CD14-positive monocyte (primary cell): ENCODE results near the gene PARP15. TPM values are rescaled to one million over a fixed set of nuclear protein-coding genes. Genes with fewer than 3 reads are reported as not detected.

Source experiments
- DNase-seq, 3 donors: peaks; one replicate each; pipeline ENCODE4 v3.0.0-alpha.2; 2011 to 2022
- H2AFZ ChIP-seq: 2 replicates; pipeline ENCODE4 v1.6.0; 2012; ENCODE audit warnings: mild to moderate bottlenecking, low read depth, low read length, inconsistent platforms; ENCODE audit not compliant: insufficient read depth, poor library complexity, severe bottlenecking
- H3K27ac ChIP-seq, 2 donors: 1 replicate in 1 of 2; 2 replicates in 1 of 2; pipeline ENCODE4 v1.5.1; 2012 to 2013; ENCODE audit warnings: low read length in 2 of 2, control low read depth in 1 of 2, inconsistent platforms in 1 of 2, low read depth in 1 of 2, mild to moderate bottlenecking in 1 of 2
- H3K27me3 ChIP-seq, 2 donors: one replicate each; pipeline versions ENCODE4 v1.6.0 to v1.6.1; 2011 to 2013; ENCODE audit warnings: low read length in 2 of 2; ENCODE audit not compliant: control insufficient read depth in 2 of 2, insufficient read depth in 2 of 2
- H3K36me3 ChIP-seq, 2 donors: replicated peaks in 1 of 2; 1 replicate in 1 of 2; 2 replicates in 1 of 2; pipeline versions ENCODE4 v1.5.1 to v1.6.1; 2012 to 2013; ENCODE audit warnings: low read length in 2 of 2, control low read depth in 1 of 2, inconsistent platforms in 1 of 2, mild to moderate bottlenecking in 1 of 2; ENCODE audit not compliant: insufficient read depth in 2 of 2, control insufficient read depth in 1 of 2
- H3K4me1 ChIP-seq, 2 donors: 1 replicate in 1 of 2; 2 replicates in 1 of 2; pipeline versions ENCODE4 v1.5.1 to v1.6.1; 2012 to 2013; ENCODE audit warnings: low read length in 2 of 2, control low read depth in 1 of 2, inconsistent platforms in 1 of 2, mild to moderate bottlenecking in 1 of 2, moderate library complexity in 1 of 2; ENCODE audit not compliant: insufficient read depth in 2 of 2, control insufficient read depth in 1 of 2
- H3K4me2 ChIP-seq: replicated peaks from 2 replicates; pipeline ENCODE3; 2012; ENCODE audit warnings: low read length, moderate library complexity, mild to moderate bottlenecking; ENCODE audit not compliant: poor library complexity, severe bottlenecking; ENCODE audit errors: extremely low read depth
- H3K4me3 ChIP-seq, 3 experiments: fragments of 200-600 bp in 1 of 3; sonication (generic) in 1 of 3; replicated peaks in 1 of 3; 1 replicate in 2 of 3; 2 replicates in 1 of 3; pipeline ENCODE4 v1.5.1; 2011 to 2013; ENCODE audit warnings: low read length in 3 of 3, mild to moderate bottlenecking in 3 of 3, control low read depth in 2 of 3, low read depth in 2 of 3, inconsistent platforms in 1 of 3, moderate library complexity in 1 of 3
- H3K79me2 ChIP-seq: 2 replicates; pipeline ENCODE4 v1.6.0; 2012; ENCODE audit warnings: mild to moderate bottlenecking, control low read depth, inconsistent platforms, low read length, moderate library complexity; ENCODE audit not compliant: insufficient read depth
- H3K9ac ChIP-seq: 2 replicates; pipeline ENCODE4 v1.6.0; 2017; ENCODE audit warnings: low read length, mild to moderate bottlenecking; ENCODE audit not compliant: insufficient read depth, poor library complexity, severe bottlenecking
- H3K9me3 ChIP-seq, 2 donors: replicated peaks in 1 of 2; 1 replicate in 1 of 2; 2 replicates in 1 of 2; pipeline versions ENCODE4 v1.5.1 to v1.6.1; 2012 to 2013; ENCODE audit warnings: low read length in 2 of 2, control low read depth in 1 of 2; ENCODE audit not compliant: control insufficient read depth in 1 of 2, insufficient read depth in 1 of 2
- H4K20me1 ChIP-seq: 2 replicates; pipeline ENCODE4 v1.6.0; 2012; ENCODE audit warnings: mild to moderate bottlenecking, low read length, control low read depth, moderate library complexity; ENCODE audit not compliant: insufficient read depth
- H3K27ac Mint-ChIP-seq, 7 donors: one replicate each; pipeline ENCODE4 v1.8.0; 2020; ENCODE audit warnings: mild to moderate bottlenecking in 7 of 7, mixed read lengths in 7 of 7, moderate library complexity in 6 of 7, inconsistent platforms in 2 of 7
- H3K27me3 Mint-ChIP-seq, 3 donors: one replicate each; pipeline ENCODE4 v1.8.0; 2021 to 2022; ENCODE audit warnings: low read depth in 3 of 3, mild to moderate bottlenecking in 3 of 3, mixed read lengths in 3 of 3, moderate library complexity in 3 of 3, inconsistent platforms in 1 of 3
- H3K36me3 Mint-ChIP-seq, 2 donors: one replicate each; pipeline ENCODE4 v1.8.0; 2020; ENCODE audit warnings: mixed read lengths in 2 of 2, inconsistent platforms in 1 of 2, mild to moderate bottlenecking in 1 of 2
- H3K4me1 Mint-ChIP-seq: one replicate; pipeline ENCODE4 v1.8.0; 2020; ENCODE audit warnings: mild to moderate bottlenecking, mixed read lengths
- H3K4me3 Mint-ChIP-seq, 2 donors: one replicate each; pipeline ENCODE4 v1.8.0; 2020; ENCODE audit warnings: mild to moderate bottlenecking in 2 of 2, mixed read lengths in 2 of 2, moderate library complexity in 1 of 2
- H3K9me3 Mint-ChIP-seq, 7 donors: one replicate each; pipeline ENCODE4 v1.8.0; 2020 to 2022; ENCODE audit warnings: mixed read lengths in 7 of 7, mild to moderate bottlenecking in 6 of 7, moderate library complexity in 6 of 7, inconsistent platforms in 2 of 7
- CTCF ChIP-seq: fragments of 200-600 bp; IDR thresholded peaks from one replicate; pipeline ENCODE4 v1.8.0; 2022; ENCODE audit warnings: antibody characterized with exemption, mild to moderate bottlenecking
- WGBS: methylation state at CpG from one replicate; pipeline ENCODE4 v1.1.5; 2013; ENCODE audit warnings: missing lambda C conversion rate; ENCODE audit not compliant: insufficient coverage; 5-methylcytosine and 5-hydroxymethylcytosine counted together
- intact Hi-C, 2 donors: fragments of 100-400 bp; cut with micrococcal nuclease; formaldehyde crosslinking; loops; one replicate each; pipeline versions ENCODE4 v1.15.0 to v1.15.1; 2023
- polyA plus RNA-seq, 3 donors: library from polyadenylated mRNA; depleted of rRNA in 1 of 3; unstranded in 2 of 3; stranded (reverse) in 1 of 3; fragments of 300-500 nt in 2 of 3; fragments of >200 nt in 1 of 3; fragmentation: Illumina TruSeq in 2 of 3; gene quantifications; 1 replicate in 2 of 3; 2 replicates in 1 of 3; pipeline ENCODE4 v1.2.3, GENCODE V29; 2012 to 2021

The PARP15 gene
- polyA plus RNA-seq, 3 donors: 0.23 to 4.4 (median 0.28) TPM

GRCh38 chr3:122533480-122533879, 44.0 kb upstream of the PARP15 start:
- Histone ChIP-seq H4K20me1 (peaks cover 12% of the 10 kb centered on the region), H3K27me3 (no peaks in the 10 kb centered on the region), H2AFZ (no peak overlapping the region), H3K4me2 (no peak overlapping the region), H3K4me3 (no peak overlapping the region), H3K9me3 (no peaks in the 10 kb centered on the region), H3K9ac (no peak overlapping the region), H3K4me1 (peaks cover 4 to 19% of the 10 kb centered on the region in 2 donors), H3K79me2 (no peaks in the 10 kb centered on the region), H3K36me3 (peaks cover 68 to 95% of the 10 kb centered on the region in 2 donors), H3K27ac (no peak overlapping the region)
- H3K4me3 Mint-ChIP-seq: no peak overlapping the region
- no peaks in the 10 kb centered on the region for H3K9me3 Mint-ChIP-seq
- H3K27me3 Mint-ChIP-seq: peaks cover 0 to 1% (median 0%) of the 10 kb centered on the region in 3 donors
- peak overlapping the region in 1 of 7 donors; percentile 52 for H3K27ac Mint-ChIP-seq
- TF ChIP-seq CTCF: no peak
- H3K36me3 Mint-ChIP-seq: peaks cover 76 to 86% of the 10 kb centered on the region in 2 donors
- no CpG with 5 or more reads among the region's 2 CpGs for WGBS
- no peak for DNase-seq
- intact Hi-C loops: no loop called here
- H3K4me1 Mint-ChIP-seq: peaks cover 11% of the 10 kb centered on the region

- H3K4me3 Mint-ChIP-seq: no peak overlapping the region
- no peak overlapping the region for H3K4me3 ChIP-seq
- no peak overlapping the region for H3K27ac ChIP-seq
- no peak for TF ChIP-seq CTCF
- no peaks in the 10 kb centered on the region for H3K79me2 ChIP-seq
- H4K20me1 ChIP-seq: peaks cover 12% of the 10 kb centered on the region
- H2AFZ ChIP-seq: no peak overlapping the region
- peaks cover 16% of the 10 kb centered on the region for H3K4me1 Mint-ChIP-seq
- WGBS: no CpG with 5 or more reads among the region's 1 CpG
- peaks cover 77 to 83% of the 10 kb centered on the region in 2 donors for H3K36me3 Mint-ChIP-seq
- H3K9ac ChIP-seq: no peak overlapping the region
- H3K27me3 ChIP-seq: no peaks in the 10 kb centered on the region
- no peaks in the 10 kb centered on the region for H3K9me3 Mint-ChIP-seq
- DNase-seq: peak in 1 of 3 donors; percentile 33
- H3K27me3 Mint-ChIP-seq: peaks cover 0 to 1% (median 0%) of the 10 kb centered on the region in 3 donors
- H3K4me2 ChIP-seq: no peak overlapping the region
- intact Hi-C loops: no loop called here
- peaks cover 66 to 92% of the 10 kb centered on the region in 2 donors for H3K36me3 ChIP-seq
- no peaks in the 10 kb centered on the region for H3K9me3 ChIP-seq
- H3K4me1 ChIP-seq: peaks cover 7 to 23% of the 10 kb centered on the region in 2 donors
- peak overlapping the region in 4 of 7 donors; percentile 8 to 39 (median 24) for H3K27ac Mint-ChIP-seq
These were observed 43.5 kb upstream of the PARP15 start for GRCh38 chr3:122533931-122534334.
